ENCODE data around the gene MIS18A. TPM values are rescaled to one million over a fixed set of nuclear protein-coding genes. Genes with fewer than 3 reads are reported as not detected.

Gene MIS18A
- total and polyA plus RNA-seq, 2 experiments from 2014 or later = 15.1 to 17.8 TPM

GRCh38 chr21:32304998-32305397 lies 26.1 kb upstream of the MIS18A start:
- Histone ChIP-seq H3K4me1 (ENCODE audit: low read depth) (no peaks in the 10 kb centered on the region), H3K9me3 (ENCODE audit: low read depth) (no peaks in the 10 kb centered on the region), H3K27me3 (no peaks in the 10 kb centered on the region), H3K36me3 (no peaks in the 10 kb centered on the region), H3K4me3 (no peak overlapping the region), H3K27ac (no peak overlapping the region)
- no peak for DNase-seq (ENCODE audit: low read depth in 1 of 2, low spot score in 1 of 2)
- TF ChIP-seq CTCF (IDR thresholded peaks at IDR 0.05; ENCODE audit: low read depth, low read length) = no peak

GRCh38 chr21:32303385-32303784 lies 24.5 kb upstream of the MIS18A start:
- H3K27me3 ChIP-seq = no peaks in the 10 kb centered on the region
- no peak overlapping the region for H3K4me3 ChIP-seq
- DNase-seq (ENCODE audit: low read depth in 1 of 2, low spot score in 1 of 2) = no peak
- no peaks in the 10 kb centered on the region for H3K9me3 ChIP-seq (ENCODE audit: low read depth)
- H3K36me3 ChIP-seq = no peaks in the 10 kb centered on the region
- TF ChIP-seq CTCF (IDR thresholded peaks at IDR 0.05; ENCODE audit: low read depth, low read length) = no peak
- H3K27ac ChIP-seq = no peak overlapping the region
- H3K4me1 ChIP-seq (ENCODE audit: low read depth) = no peaks in the 10 kb centered on the region

GRCh38 chr21:32302560-32302959 lies 23.7 kb upstream of the MIS18A start:
- no peak overlapping the region for H3K27ac ChIP-seq
- no peaks in the 10 kb centered on the region for H3K9me3 ChIP-seq (ENCODE audit: low read depth)
- no peak for DNase-seq (ENCODE audit: low read depth in 1 of 2, low spot score in 1 of 2)
- H3K27me3 ChIP-seq = no peaks in the 10 kb centered on the region
- H3K4me1 ChIP-seq (ENCODE audit: low read depth) = no peaks in the 10 kb centered on the region
- H3K4me3 ChIP-seq = no peak overlapping the region
- TF ChIP-seq CTCF (IDR thresholded peaks at IDR 0.05; ENCODE audit: low read depth, low read length) = no peak
- H3K36me3 ChIP-seq = no peaks in the 10 kb centered on the region

- no peaks in the 10 kb centered on the region for H3K4me1 ChIP-seq (ENCODE audit: low read depth)
- no peaks in the 10 kb centered on the region for H3K9me3 ChIP-seq (ENCODE audit: low read depth)
- no peaks in the 10 kb centered on the region for H3K36me3 ChIP-seq
- H3K27me3 ChIP-seq = no peaks in the 10 kb centered on the region
- no peak for TF ChIP-seq CTCF (IDR thresholded peaks at IDR 0.05; ENCODE audit: low read depth, low read length)
- H3K4me3 ChIP-seq = no peak overlapping the region
- no peak overlapping the region for H3K27ac ChIP-seq
- DNase-seq (ENCODE audit: low read depth in 1 of 2, low spot score in 1 of 2) = no peak
Observed at GRCh38 chr21:32301596-32301995, 22.7 kb upstream of the MIS18A start.

- Histone ChIP-seq H3K4me3 (no peak overlapping the region), H3K27ac (no peak overlapping the region), H3K9me3 (ENCODE audit: low read depth) (no peaks in the 10 kb centered on the region), H3K36me3 (no peaks in the 10 kb centered on the region), H3K4me1 (ENCODE audit: low read depth) (no peaks in the 10 kb centered on the region), H3K27me3 (no peaks in the 10 kb centered on the region)
- TF ChIP-seq CTCF (IDR thresholded peaks at IDR 0.05; ENCODE audit: low read depth, low read length) = no peak
- DNase-seq (ENCODE audit: low read depth in 1 of 2, low spot score in 1 of 2) = no peak
Observed at GRCh38 chr21:32300117-32300681, 21.4 kb upstream of the MIS18A start.

- Histone ChIP-seq H3K4me3 (no peak overlapping the region), H3K36me3 (no peaks in the 10 kb centered on the region), H3K4me1 (ENCODE audit: low read depth) (no peaks in the 10 kb centered on the region), H3K27ac (no peak overlapping the region), H3K27me3 (no peaks in the 10 kb centered on the region), H3K9me3 (ENCODE audit: low read depth) (no peaks in the 10 kb centered on the region)
- DNase-seq (ENCODE audit: low read depth in 1 of 2, low spot score in 1 of 2) = no peak
- no peak for TF ChIP-seq CTCF (IDR thresholded peaks at IDR 0.05; ENCODE audit: low read depth, low read length)
Observed at GRCh38 chr21:32299695-32300094, 20.8 kb upstream of the MIS18A start.

All from cardiac muscle cell (in vitro differentiated cells and primary cell).